Measurements from ENCODE around the gene PCIF1.
"Not testable (repeated sequence)": the region's sequence is repeated elsewhere in the genome, so short reads cannot be mapped to it uniquely, and the experiment has no call there.

PCIF1 gene

DNA sequence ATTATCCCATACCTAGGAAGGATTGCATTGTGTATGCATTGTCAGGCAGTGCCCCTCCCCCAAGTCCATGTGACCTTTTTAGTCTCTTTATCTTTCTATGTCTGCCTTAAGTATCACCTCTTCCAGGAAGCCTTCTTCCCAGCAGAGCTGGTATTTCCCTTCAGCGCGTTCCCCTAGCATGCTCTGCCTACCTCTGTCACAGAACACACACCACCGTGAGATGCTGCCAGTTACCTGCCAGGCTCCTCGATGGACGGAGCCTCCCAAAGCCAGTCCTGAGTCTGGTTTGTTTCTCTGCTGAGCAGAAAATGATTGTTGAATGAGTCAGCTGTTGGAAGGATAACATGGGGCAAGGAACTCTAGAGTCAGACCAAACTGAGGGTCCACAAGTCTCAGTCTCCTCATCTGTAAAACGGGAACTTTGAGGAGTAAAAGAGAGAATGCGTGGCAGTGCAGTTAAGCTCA is 48.8 kb downstream of the PCIF1 start:
- H3K4me3 ChIP-seq (ENCODE audit: low read length) = no peak overlapping the region
- TF ChIP-seq, protein P1, sequence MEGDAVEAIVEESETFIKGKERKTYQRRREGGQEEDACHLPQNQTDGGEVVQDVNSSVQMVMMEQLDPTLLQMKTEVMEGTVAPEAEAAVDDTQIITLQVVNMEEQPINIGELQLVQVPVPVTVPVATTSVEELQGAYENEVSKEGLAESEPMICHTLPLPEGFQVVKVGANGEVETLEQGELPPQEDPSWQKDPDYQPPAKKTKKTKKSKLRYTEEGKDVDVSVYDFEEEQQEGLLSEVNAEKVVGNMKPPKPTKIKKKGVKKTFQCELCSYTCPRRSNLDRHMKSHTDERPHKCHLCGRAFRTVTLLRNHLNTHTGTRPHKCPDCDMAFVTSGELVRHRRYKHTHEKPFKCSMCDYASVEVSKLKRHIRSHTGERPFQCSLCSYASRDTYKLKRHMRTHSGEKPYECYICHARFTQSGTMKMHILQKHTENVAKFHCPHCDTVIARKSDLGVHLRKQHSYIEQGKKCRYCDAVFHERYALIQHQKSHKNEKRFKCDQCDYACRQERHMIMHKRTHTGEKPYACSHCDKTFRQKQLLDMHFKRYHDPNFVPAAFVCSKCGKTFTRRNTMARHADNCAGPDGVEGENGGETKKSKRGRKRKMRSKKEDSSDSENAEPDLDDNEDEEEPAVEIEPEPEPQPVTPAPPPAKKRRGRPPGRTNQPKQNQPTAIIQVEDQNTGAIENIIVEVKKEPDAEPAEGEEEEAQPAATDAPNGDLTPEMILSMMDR (conservative IDR thresholded peaks at IDR 0.05; ENCODE audit: low read depth, low read length) = no peak
- DNase-seq (ENCODE audit: low read depth) = no peak

DNA sequence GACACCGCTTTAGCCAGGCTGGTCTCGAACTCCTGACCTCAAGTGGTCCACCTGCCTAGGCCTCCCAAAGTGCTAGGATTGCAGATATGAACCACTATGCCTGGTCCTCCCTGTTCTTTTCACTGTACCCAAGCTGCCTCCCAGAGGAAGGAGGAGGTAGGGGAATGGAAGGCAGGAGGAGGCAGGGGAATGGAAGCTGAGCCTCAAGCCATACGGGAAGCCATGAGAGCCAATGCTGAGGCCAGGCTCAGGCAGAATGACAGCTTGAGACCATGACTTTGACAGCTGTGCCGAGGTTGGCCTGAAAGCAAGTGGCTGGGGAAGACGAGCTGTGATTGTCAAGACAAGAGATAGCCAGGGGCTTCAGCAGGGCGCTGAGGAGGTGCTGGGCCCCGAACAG is 51.1 kb downstream of the PCIF1 start:
- no peak overlapping the region for H3K4me3 ChIP-seq (ENCODE audit: low read length)
- TF ChIP-seq, protein P1 (conservative IDR thresholded peaks at IDR 0.05; ENCODE audit: low read depth, low read length) = no peak
- no peak for DNase-seq (ENCODE audit: low read depth)

- TF ChIP-seq, protein P1 (conservative IDR thresholded peaks at IDR 0.05; ENCODE audit: low read depth, low read length) = peak; percentile 90
- H3K4me3 ChIP-seq (ENCODE audit: low read length) = no peak overlapping the region
- DNase-seq (ENCODE audit: low read depth) = no peak
Measured at GRCh38 chr20:45987108-45987780, 52.8 kb downstream of the PCIF1 start.

DNA sequence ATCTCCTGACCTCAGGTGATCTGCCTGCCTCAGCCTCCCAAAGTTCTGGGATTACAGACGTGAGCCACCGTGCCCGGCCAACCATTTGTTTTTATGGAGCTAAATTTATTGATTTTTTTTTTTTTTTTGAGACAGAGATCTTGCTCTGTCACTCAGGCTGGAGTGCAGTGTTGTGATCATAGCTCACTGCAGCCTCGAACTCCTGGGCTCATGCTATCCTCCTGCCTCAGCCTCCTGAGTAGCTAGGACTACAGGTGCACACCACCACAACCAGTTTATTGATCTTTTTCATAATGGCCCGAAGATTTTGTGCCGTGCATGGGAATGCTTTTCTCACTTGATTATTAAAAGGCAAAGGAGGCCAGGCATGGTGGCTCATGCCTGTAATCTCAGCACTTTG is 54.3 kb downstream of the PCIF1 start:
- DNase-seq (ENCODE audit: low read depth); H3K4me3 ChIP-seq (ENCODE audit: low read length): not testable (repeated sequence)

DNA sequence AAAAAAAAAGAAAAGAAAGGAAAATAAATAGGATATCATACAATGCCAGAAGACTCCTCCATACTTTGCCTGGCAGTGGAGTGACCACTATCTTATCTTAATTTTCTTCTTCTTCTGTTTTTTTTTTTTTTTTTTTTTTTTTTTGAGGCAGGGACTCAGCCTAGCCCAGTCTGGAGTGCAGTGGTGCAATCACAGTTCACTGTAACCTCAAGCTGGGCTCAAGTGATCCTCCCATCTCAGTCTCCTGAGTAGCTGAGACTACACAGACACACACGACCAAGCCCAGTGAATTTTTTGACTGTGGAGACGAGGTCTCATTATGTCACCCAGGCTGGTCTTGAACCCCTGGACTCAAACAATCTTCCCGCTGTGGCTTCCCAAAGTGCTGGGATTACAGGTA is 57.1 kb downstream of the PCIF1 start:
- no peak for DNase-seq (ENCODE audit: low read depth)

GRCh38 chr20:45993197-45993951 is 58.9 kb downstream of the PCIF1 start:
- DNase-seq (ENCODE audit: low read depth) = no peak
- no peak overlapping the region for H3K4me3 ChIP-seq (ENCODE audit: low read length)
- TF ChIP-seq, protein P1 (conservative IDR thresholded peaks at IDR 0.05; ENCODE audit: low read depth, low read length) = no peak

More for the DNA sequence above, 57.1 kb downstream of the PCIF1 start:
- H3K4me3 ChIP-seq (ENCODE audit: low read length) = no peak overlapping the region
- TF ChIP-seq, protein P1 (conservative IDR thresholded peaks at IDR 0.05; ENCODE audit: low read depth, low read length) = no peak

GRCh38 chr20:45994761-45995493 is 60.4 kb downstream of the PCIF1 start:
- no peak overlapping the region for H3K4me3 ChIP-seq (ENCODE audit: low read length)
- DNase-seq (ENCODE audit: low read depth) = no peak
- TF ChIP-seq, protein P1 (conservative IDR thresholded peaks at IDR 0.05; ENCODE audit: low read depth, low read length) = no peak

- DNase-seq (ENCODE audit: low read depth); H3K4me3 ChIP-seq (ENCODE audit: low read length): not testable (repeated sequence)
Measured at GRCh38 chr20:45995495-45996097, 61.1 kb downstream of the PCIF1 start.

All from retinal pigment epithelial cell (primary cell).